Measurements from ENCODE around the gene INPP5J.

DNA sequence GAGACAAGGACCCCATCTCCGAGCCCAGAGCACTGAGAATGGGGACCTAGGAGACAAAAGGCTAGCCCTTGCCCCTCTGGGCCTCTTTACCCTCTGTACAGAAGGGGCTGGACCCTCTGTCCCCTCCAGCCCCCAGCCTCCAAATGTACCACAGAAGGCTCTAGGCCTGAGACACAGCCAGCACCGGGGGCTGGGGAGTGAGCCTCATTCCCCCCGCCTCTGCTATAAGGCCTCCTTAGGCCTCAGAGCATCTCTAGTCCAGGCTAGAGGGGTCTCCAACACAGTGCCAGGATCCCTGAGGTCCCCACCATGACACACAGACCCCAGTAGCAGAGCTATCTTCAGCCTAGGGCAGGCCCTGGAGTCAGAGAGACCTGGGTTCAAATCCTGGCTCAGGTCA lies 36.8 kb upstream of the INPP5J start:
- TF ChIP-seq, protein P1, sequence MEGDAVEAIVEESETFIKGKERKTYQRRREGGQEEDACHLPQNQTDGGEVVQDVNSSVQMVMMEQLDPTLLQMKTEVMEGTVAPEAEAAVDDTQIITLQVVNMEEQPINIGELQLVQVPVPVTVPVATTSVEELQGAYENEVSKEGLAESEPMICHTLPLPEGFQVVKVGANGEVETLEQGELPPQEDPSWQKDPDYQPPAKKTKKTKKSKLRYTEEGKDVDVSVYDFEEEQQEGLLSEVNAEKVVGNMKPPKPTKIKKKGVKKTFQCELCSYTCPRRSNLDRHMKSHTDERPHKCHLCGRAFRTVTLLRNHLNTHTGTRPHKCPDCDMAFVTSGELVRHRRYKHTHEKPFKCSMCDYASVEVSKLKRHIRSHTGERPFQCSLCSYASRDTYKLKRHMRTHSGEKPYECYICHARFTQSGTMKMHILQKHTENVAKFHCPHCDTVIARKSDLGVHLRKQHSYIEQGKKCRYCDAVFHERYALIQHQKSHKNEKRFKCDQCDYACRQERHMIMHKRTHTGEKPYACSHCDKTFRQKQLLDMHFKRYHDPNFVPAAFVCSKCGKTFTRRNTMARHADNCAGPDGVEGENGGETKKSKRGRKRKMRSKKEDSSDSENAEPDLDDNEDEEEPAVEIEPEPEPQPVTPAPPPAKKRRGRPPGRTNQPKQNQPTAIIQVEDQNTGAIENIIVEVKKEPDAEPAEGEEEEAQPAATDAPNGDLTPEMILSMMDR (IDR thresholded peaks at IDR 0.05; ENCODE audit: low read depth, low read length, poor library complexity, severe bottlenecking): no peak
- TF ChIP-seq EZH2phosphoT487 (IDR thresholded peaks at IDR 0.05; ENCODE audit: borderline replicate concordance, low read length): no peak
